GM12878 (cell line): ENCODE measurements around the gene MACF1.

Source experiments
- CTCF ChIP-seq, 3 experiments: IDR thresholded peaks in 2 of 3; conservative IDR thresholded peaks in 1 of 3; 2 replicates each; pipeline ENCODE4 v1.5.1; 2011; ENCODE audit warnings: low read depth in 3 of 3, low read length in 3 of 3, mild to moderate bottlenecking in 3 of 3, control low read depth in 2 of 3, moderate library complexity in 2 of 3, inconsistent platforms in 1 of 3, mixed read lengths in 1 of 3; ENCODE audit not compliant: control insufficient read depth in 2 of 3, insufficient read depth in 1 of 3; ENCODE audit errors: extremely low read depth in 1 of 3
- MAX ChIP-seq: IDR thresholded peaks from 2 replicates; pipeline ENCODE4 v1.6.1; 2012; ENCODE audit warnings: low read depth, low read length, improper control_type of control experiment
- NFIC ChIP-seq: IDR thresholded peaks from 2 replicates; pipeline ENCODE4 v1.6.1; 2012; ENCODE audit warnings: low read depth, mild to moderate bottlenecking, inconsistent platforms, low read length, moderate library complexity
- RAD21 ChIP-seq: IDR thresholded peaks from 2 replicates; pipeline ENCODE4 v1.6.1; 2011; ENCODE audit warnings: mild to moderate bottlenecking, low read depth, low read length, moderate library complexity; ENCODE audit not compliant: insufficient read depth
- TBL1XR1 ChIP-seq: IDR thresholded peaks from 2 replicates; pipeline ENCODE4 v1.6.1; 2012; ENCODE audit warnings: low read depth, low read length, improper control_type of control experiment
- TF ChIP-seq, protein P1 (sequence below): IDR thresholded peaks from 2 replicates; pipeline ENCODE4 v1.6.1; 2012; ENCODE audit warnings: mild to moderate bottlenecking, low read depth, low read length
- TF ChIP-seq, protein P2 (sequence below): IDR thresholded peaks from 2 replicates; pipeline ENCODE4 v1.6.1; 2012; ENCODE audit warnings: low read depth, low read length, improper control_type of control experiment

DNA sequence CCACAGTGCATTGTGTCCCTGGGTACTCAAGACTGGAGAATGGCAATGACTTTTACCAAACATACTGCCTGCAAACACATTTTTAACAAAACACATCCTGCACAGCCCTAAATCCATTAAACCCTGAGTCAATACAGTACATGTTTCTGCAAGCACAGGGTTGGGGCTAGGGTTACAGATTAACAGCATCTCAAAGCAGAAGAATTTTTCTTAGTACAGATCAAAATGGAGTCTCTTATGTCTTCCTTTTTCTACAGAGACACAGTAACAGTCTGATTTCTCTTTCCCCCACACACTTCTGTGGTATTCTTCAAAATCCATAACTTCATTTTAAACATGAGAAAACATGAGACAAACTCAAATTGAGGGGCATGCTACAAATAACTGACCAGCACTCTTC, 300.8 kb downstream of the MACF1 start:
- TF ChIP-seq CTCF (IDR thresholded peaks at IDR 0.05 in 2 of 3, conservative IDR thresholded peaks at IDR 0.05 in 1 of 3; ENCODE audit: control insufficient read depth in 2 of 3, extremely low read depth in 1 of 3, insufficient read depth in 1 of 3, low read depth in 3 of 3, low read length in 3 of 3): no peak
- TF ChIP-seq, protein P1, sequence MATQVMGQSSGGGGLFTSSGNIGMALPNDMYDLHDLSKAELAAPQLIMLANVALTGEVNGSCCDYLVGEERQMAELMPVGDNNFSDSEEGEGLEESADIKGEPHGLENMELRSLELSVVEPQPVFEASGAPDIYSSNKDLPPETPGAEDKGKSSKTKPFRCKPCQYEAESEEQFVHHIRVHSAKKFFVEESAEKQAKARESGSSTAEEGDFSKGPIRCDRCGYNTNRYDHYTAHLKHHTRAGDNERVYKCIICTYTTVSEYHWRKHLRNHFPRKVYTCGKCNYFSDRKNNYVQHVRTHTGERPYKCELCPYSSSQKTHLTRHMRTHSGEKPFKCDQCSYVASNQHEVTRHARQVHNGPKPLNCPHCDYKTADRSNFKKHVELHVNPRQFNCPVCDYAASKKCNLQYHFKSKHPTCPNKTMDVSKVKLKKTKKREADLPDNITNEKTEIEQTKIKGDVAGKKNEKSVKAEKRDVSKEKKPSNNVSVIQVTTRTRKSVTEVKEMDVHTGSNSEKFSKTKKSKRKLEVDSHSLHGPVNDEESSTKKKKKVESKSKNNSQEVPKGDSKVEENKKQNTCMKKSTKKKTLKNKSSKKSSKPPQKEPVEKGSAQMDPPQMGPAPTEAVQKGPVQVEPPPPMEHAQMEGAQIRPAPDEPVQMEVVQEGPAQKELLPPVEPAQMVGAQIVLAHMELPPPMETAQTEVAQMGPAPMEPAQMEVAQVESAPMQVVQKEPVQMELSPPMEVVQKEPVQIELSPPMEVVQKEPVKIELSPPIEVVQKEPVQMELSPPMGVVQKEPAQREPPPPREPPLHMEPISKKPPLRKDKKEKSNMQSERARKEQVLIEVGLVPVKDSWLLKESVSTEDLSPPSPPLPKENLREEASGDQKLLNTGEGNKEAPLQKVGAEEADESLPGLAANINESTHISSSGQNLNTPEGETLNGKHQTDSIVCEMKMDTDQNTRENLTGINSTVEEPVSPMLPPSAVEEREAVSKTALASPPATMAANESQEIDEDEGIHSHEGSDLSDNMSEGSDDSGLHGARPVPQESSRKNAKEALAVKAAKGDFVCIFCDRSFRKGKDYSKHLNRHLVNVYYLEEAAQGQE: no peak
- TF ChIP-seq, protein P2, sequence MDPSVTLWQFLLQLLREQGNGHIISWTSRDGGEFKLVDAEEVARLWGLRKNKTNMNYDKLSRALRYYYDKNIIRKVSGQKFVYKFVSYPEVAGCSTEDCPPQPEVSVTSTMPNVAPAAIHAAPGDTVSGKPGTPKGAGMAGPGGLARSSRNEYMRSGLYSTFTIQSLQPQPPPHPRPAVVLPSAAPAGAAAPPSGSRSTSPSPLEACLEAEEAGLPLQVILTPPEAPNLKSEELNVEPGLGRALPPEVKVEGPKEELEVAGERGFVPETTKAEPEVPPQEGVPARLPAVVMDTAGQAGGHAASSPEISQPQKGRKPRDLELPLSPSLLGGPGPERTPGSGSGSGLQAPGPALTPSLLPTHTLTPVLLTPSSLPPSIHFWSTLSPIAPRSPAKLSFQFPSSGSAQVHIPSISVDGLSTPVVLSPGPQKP: no peak
- TF ChIP-seq RAD21: no peak
- no peak for TF ChIP-seq MAX
- no peak for TF ChIP-seq NFIC
- no peak for TF ChIP-seq TBL1XR1
